Stimulated activated CD8-positive, alpha-beta memory T cell treated with anti-CD3 and anti-CD28 coated beads, Interleukin-2, amount 100 ng/mL, for 48 hours (primary cell): Measurements from ENCODE around the gene PSMD3.
"Not testable (repeated sequence)": the region's sequence is repeated elsewhere in the genome, so short reads cannot be mapped to it uniquely, and the experiment has no call there.

Experiments
- DNase-seq, 2 donors: peaks; one replicate each; pipeline ENCODE4 v3.0.0-alpha.2; 2020; ENCODE audit warnings: low read depth in 2 of 2

The PSMD3 gene

GRCh38 chr17:39996800-39997199, 16.2 kb downstream of the PSMD3 start:
- DNase-seq = no peak

GRCh38 chr17:39997543-39997942, 16.9 kb downstream of the PSMD3 start:
- no peak for DNase-seq

- no peak for DNase-seq
Observed at GRCh38 chr17:39999067-39999466, 18.5 kb downstream of the PSMD3 start.

- no peak for DNase-seq
Observed at GRCh38 chr17:40000161-40000560, 19.6 kb downstream of the PSMD3 start.

- not testable (repeated sequence) for DNase-seq
Observed at GRCh38 chr17:40001335-40001734, 20.7 kb downstream of the PSMD3 start.

- DNase-seq = no peak
Observed at GRCh38 chr17:40004072-40004471, 23.5 kb downstream of the PSMD3 start.

- no peak for DNase-seq
Observed at GRCh38 chr17:40004712-40005111, 24.1 kb downstream of the PSMD3 start.

- no peak for DNase-seq
Observed at GRCh38 chr17:40005520-40005919, 24.9 kb downstream of the PSMD3 start.

GRCh38 chr17:40010946-40011500, 30.4 kb downstream of the PSMD3 start:
- DNase-seq = not testable (repeated sequence)

- DNase-seq = not testable (repeated sequence)
Observed at GRCh38 chr17:40012017-40012647, 31.5 kb downstream of the PSMD3 start.

- no peak for DNase-seq
Observed at GRCh38 chr17:40014375-40014980, 33.9 kb downstream of the PSMD3 start.

GRCh38 chr17:40015005-40015997, 34.7 kb downstream of the PSMD3 start, which contains the start of gene CSF3:
Gene CSF3 (plus strand): TSS chr17:40015440. CDS start chr17:40015475, 35 bp downstream.
- no peak for DNase-seq

GRCh38 chr17:40015998-40016985, 35.7 kb downstream of the PSMD3 start:
- DNase-seq = no peak

- no peak for DNase-seq
Observed at GRCh38 chr17:40017422-40018080, 36.9 kb downstream of the PSMD3 start.

GRCh38 chr17:40018211-40019121, 37.9 kb downstream of the PSMD3 start:
- DNase-seq = no peak

- DNase-seq = no peak
Observed at GRCh38 chr17:40019140-40019991, 38.8 kb downstream of the PSMD3 start.

- no peak for DNase-seq
Observed at GRCh38 chr17:40020146-40020545, 39.5 kb downstream of the PSMD3 start.

GRCh38 chr17:40021451-40021971, 40.9 kb downstream of the PSMD3 start:
- no peak for DNase-seq
